Cardiac ventricle fibroblast (primary cell): ENCODE data around the gene MCCC2. TPM values are rescaled to one million over a fixed set of nuclear protein-coding genes. Genes with fewer than 3 reads are reported as not detected.

Experiments used
- total RNA-seq: library from RNA; depleted of rRNA; stranded (reverse); fragments of >200 nt; gene quantifications from 2 replicates; pipeline ENCODE4 v1.2.3, GENCODE V29; 2015

The MCCC2 gene
- 20.5 and 28.7 TPM in 2 replicates for total RNA-seq

GRCh38 chr5:71586941-71587765, at the start of gene MCCC2:
Gene MCCC2 (plus strand): TSS chr5:71587340. CDS start chr5:71587426, 86 bp downstream.

Other genes with a start within 250 kb of the MCCC2 start
- 9.4 and 11.1 TPM in 2 replicates for gene BDP1, start 131.7 kb upstream of the MCCC2 start, total RNA-seq
- not detected in 2 replicates for gene CARTPT, start 131.9 kb downstream of the MCCC2 start, total RNA-seq